ENCODE measurements around the gene DNAJC1. TPM values are rescaled to one million over a fixed set of nuclear protein-coding genes. Genes with fewer than 3 reads are reported as not detected.
A peak's percentile ranks its signal among the peaks of the same experiment; 100 is the strongest.

DNAJC1 gene
- total RNA-seq, 1 experiment from 2014 or later = 13.2 TPM

- no peak for TF ChIP-seq MLX (CRISPR knock-in tag; IDR thresholded peaks at IDR 0.05)
- TF ChIP-seq ZNF396 (CRISPR knock-in tag; IDR thresholded peaks at IDR 0.05; ENCODE audit: borderline replicate concordance) = no peak
Measured at GRCh38 chr10:22053048-22053447, 49.5 kb upstream of the DNAJC1 start (continued).

- Mint-ChIP-seq H3K4me1 (no peaks in the 10 kb centered on the region), H3K9me3 (peaks cover 44% of the 10 kb centered on the region), H3K27ac (no peak overlapping the region), H3K36me3 (peaks cover 22% of the 10 kb centered on the region), H3K27me3 (ENCODE audit: low read depth) (no peaks in the 10 kb centered on the region), H3K4me3 (no peak overlapping the region)
- DNase-seq (ENCODE audit: low spot score) (no peak), ATAC-seq (no peak)
- TF ChIP-seq USF1 (CRISPR knock-in tag; IDR thresholded peaks at IDR 0.05) (no peak), ZNF423 (CRISPR knock-in tag; IDR thresholded peaks at IDR 0.05) (no peak), ZNF416 (CRISPR knock-in tag; IDR thresholded peaks at IDR 0.05) (no peak), NFE2L1 (CRISPR knock-in tag; IDR thresholded peaks at IDR 0.05) (no peak), NR1H2 (CRISPR knock-in tag; IDR thresholded peaks at IDR 0.05) (no peak), FOXK1 (CRISPR knock-in tag; IDR thresholded peaks at IDR 0.05) (no peak), NFATC4 (CRISPR knock-in tag; IDR thresholded peaks at IDR 0.05) (no peak), MAX (CRISPR knock-in tag; IDR thresholded peaks at IDR 0.05) (no peak)
- CTCF ChIA-PET = no interaction called here
- POLR2A ChIA-PET = no interaction called here
Measured at GRCh38 chr10:22049635-22050034, 46.1 kb upstream of the DNAJC1 start.

GRCh38 chr10:22047812-22048211 is 44.3 kb upstream of the DNAJC1 start:
- H3K9me3 Mint-ChIP-seq = peaks cover 30% of the 10 kb centered on the region
- DNase-seq (ENCODE audit: low spot score) (no peak), ATAC-seq (no peak)
- no peaks in the 10 kb centered on the region for H3K27me3 Mint-ChIP-seq (ENCODE audit: low read depth)
- TF ChIP-seq SP1 (CRISPR knock-in tag; conservative IDR thresholded peaks at IDR 0.05) (no peak), ERG (CRISPR knock-in tag; IDR thresholded peaks at IDR 0.05) (no peak), GTF2I (CRISPR knock-in tag; conservative IDR thresholded peaks at IDR 0.05) (0 out of 2 replicates have a peak, but pooled peaks have one; percentile 29)
- no peak overlapping the region for H3K4me3 Mint-ChIP-seq
- POLR2A ChIA-PET = no interaction called here
- H3K27ac Mint-ChIP-seq = no peak overlapping the region
- peaks cover 17% of the 10 kb centered on the region for H3K36me3 Mint-ChIP-seq
- CTCF ChIA-PET = no interaction called here
- peaks cover 8% of the 10 kb centered on the region for H3K4me1 Mint-ChIP-seq

- DNase-seq (ENCODE audit: low spot score) (no peak), ATAC-seq (no peak)
- Mint-ChIP-seq H3K4me3 (no peak overlapping the region), H3K36me3 (no peaks in the 10 kb centered on the region), H3K4me1 (peaks cover 25% of the 10 kb centered on the region), H3K9me3 (peaks cover 8% of the 10 kb centered on the region), H3K27ac (peak overlapping the region; percentile 17; the same call in 1 of the 2 replicates), H3K27me3 (ENCODE audit: low read depth) (no peaks in the 10 kb centered on the region)
- CTCF ChIA-PET = no interaction called here
- POLR2A ChIA-PET = no interaction called here
- no peak for TF ChIP-seq CDX4 (CRISPR knock-in tag; IDR thresholded peaks at IDR 0.05; ENCODE audit: borderline replicate concordance)
- no peak for TF ChIP-seq ZNF121 (CRISPR knock-in tag; IDR thresholded peaks at IDR 0.05)
- no peak for TF ChIP-seq USF2 (CRISPR knock-in tag; IDR thresholded peaks at IDR 0.05)
- TF ChIP-seq ZNF281 (CRISPR knock-in tag; IDR thresholded peaks at IDR 0.05) = no peak
- TF ChIP-seq ATF1 (CRISPR knock-in tag; IDR thresholded peaks at IDR 0.05) = no peak
- no peak for TF ChIP-seq ZNF219 (CRISPR knock-in tag; IDR thresholded peaks at IDR 0.05; ENCODE audit: borderline replicate concordance)
- no peak for TF ChIP-seq STAT6 (CRISPR knock-in tag; conservative IDR thresholded peaks at IDR 0.05; ENCODE audit: low read depth)
Measured at GRCh38 chr10:22043327-22043633, 39.8 kb upstream of the DNAJC1 start.

All from WTC11 (cell line).